Osteoblast (primary cell): ENCODE measurements around the gene THOC1. TPM values are rescaled to one million over a fixed set of nuclear protein-coding genes. Genes with fewer than 3 reads are reported as not detected.

Source experiments
- DNase-seq: peaks from one replicate; pipeline ENCODE4 v3.0.0; 2011; ENCODE audit warnings: low spot score, mixed read lengths; ENCODE audit not compliant: insufficient read length; ENCODE audit errors: missing footprints
- H2AFZ ChIP-seq: 2 replicates; pipeline ENCODE4 v1.6.0; 2011; ENCODE audit warnings: mild to moderate bottlenecking, low read length
- H3K27ac ChIP-seq: 2 replicates; pipeline ENCODE4 v1.5.1; 2011; ENCODE audit warnings: mild to moderate bottlenecking, low read depth, low read length, moderate library complexity
- H3K27me3 ChIP-seq: 2 replicates; pipeline ENCODE4 v1.6.0; 2012; ENCODE audit warnings: mild to moderate bottlenecking, control low read depth, inconsistent platforms, low read length, moderate library complexity; ENCODE audit not compliant: insufficient read depth
- H3K36me3 ChIP-seq: 2 replicates; pipeline ENCODE4 v1.5.1; 2011; ENCODE audit warnings: mild to moderate bottlenecking, low read length, control low read depth, moderate library complexity; ENCODE audit not compliant: insufficient read depth
- H3K4me1 ChIP-seq: 2 replicates; pipeline ENCODE4 v1.5.1; 2011; ENCODE audit warnings: mild to moderate bottlenecking, low read length, control low read depth, moderate library complexity; ENCODE audit not compliant: insufficient read depth
- H3K4me2 ChIP-seq: 2 replicates; pipeline ENCODE4 v1.6.0; 2011; ENCODE audit warnings: mild to moderate bottlenecking, low read length; ENCODE audit not compliant: insufficient read depth
- H3K4me3 ChIP-seq: fragments of 200-600 bp; sonication (generic); 3 replicates; pipeline ENCODE4 v1.5.1; 2012; ENCODE audit warnings: mild to moderate bottlenecking, low read length, inconsistent platforms; ENCODE audit not compliant: insufficient read depth
- H3K79me2 ChIP-seq: 2 replicates; pipeline ENCODE4 v1.6.0; 2012; ENCODE audit warnings: mild to moderate bottlenecking, low read length, control low read depth, inconsistent platforms; ENCODE audit not compliant: insufficient read depth
- H3K9me3 ChIP-seq: 2 replicates; pipeline ENCODE4 v1.5.1; 2011; ENCODE audit warnings: low read depth, low read length, control low read depth
- H4K20me1 ChIP-seq: 2 replicates; pipeline ENCODE4 v1.6.0; 2012; ENCODE audit warnings: mild to moderate bottlenecking, low read length, control low read depth; ENCODE audit not compliant: insufficient read depth
- CTCF ChIP-seq: IDR thresholded peaks from 2 replicates; pipeline ENCODE4 v1.5.1; 2011; ENCODE audit warnings: mild to moderate bottlenecking, low read depth, low read length, moderate library complexity; ENCODE audit errors: extremely low read depth
- total RNA-seq: library from RNA; depleted of rRNA; stranded (reverse); fragments of >200 nt; gene quantifications from 2 replicates; pipeline ENCODE4 v1.2.3, GENCODE V29; 2012

The THOC1 gene
- total RNA-seq, 1 donor: 43.1 TPM

- no peak for TF ChIP-seq CTCF
- Histone ChIP-seq H3K4me3 (no peak overlapping the region), H3K27me3 (no peaks in the 10 kb centered on the region), H3K4me1 (no peaks in the 10 kb centered on the region), H2AFZ (no peak overlapping the region), H4K20me1 (no peaks in the 10 kb centered on the region), H3K36me3 (peaks cover 66% of the 10 kb centered on the region), H3K27ac (no peak overlapping the region), H3K9me3 (no peaks in the 10 kb centered on the region), H3K79me2 (no peaks in the 10 kb centered on the region), H3K4me2 (no peak overlapping the region)
- peak; percentile 31 for DNase-seq
Observed at GRCh38 chr18:217532-218336, 50.1 kb downstream of the THOC1 start.

- peaks cover 82% of the 10 kb centered on the region for H3K36me3 ChIP-seq
- H3K79me2 ChIP-seq: no peaks in the 10 kb centered on the region
- no peak overlapping the region for H3K4me3 ChIP-seq
- no peaks in the 10 kb centered on the region for H4K20me1 ChIP-seq
- no peak overlapping the region for H3K27ac ChIP-seq
- H3K4me1 ChIP-seq: no peaks in the 10 kb centered on the region
- no peaks in the 10 kb centered on the region for H3K27me3 ChIP-seq
- H2AFZ ChIP-seq: no peak overlapping the region
- no peak overlapping the region for H3K4me2 ChIP-seq
- DNase-seq: no peak
- H3K9me3 ChIP-seq: no peaks in the 10 kb centered on the region
- no peak for TF ChIP-seq CTCF
Observed at GRCh38 chr18:215448-216010, 52.3 kb downstream of the THOC1 start.

- H3K27ac ChIP-seq: no peak overlapping the region
- no peaks in the 10 kb centered on the region for H3K79me2 ChIP-seq
- no peaks in the 10 kb centered on the region for H3K4me1 ChIP-seq
- no peak for DNase-seq
- H2AFZ ChIP-seq: no peak overlapping the region
- TF ChIP-seq CTCF: no peak
- H4K20me1 ChIP-seq: no peaks in the 10 kb centered on the region
- H3K4me3 ChIP-seq: no peak overlapping the region
- peaks cover 82% of the 10 kb centered on the region for H3K36me3 ChIP-seq
- H3K27me3 ChIP-seq: no peaks in the 10 kb centered on the region
- H3K9me3 ChIP-seq: no peaks in the 10 kb centered on the region
- no peak overlapping the region for H3K4me2 ChIP-seq
Observed at GRCh38 chr18:213966-214365, 53.9 kb downstream of the THOC1 start.

GRCh38 chr18:213505-213904, 54.3 kb downstream of the THOC1 start:
- H3K79me2 ChIP-seq: no peaks in the 10 kb centered on the region
- H3K4me3 ChIP-seq: no peak overlapping the region
- peaks cover 78% of the 10 kb centered on the region for H3K36me3 ChIP-seq
- H4K20me1 ChIP-seq: no peaks in the 10 kb centered on the region
- no peaks in the 10 kb centered on the region for H3K27me3 ChIP-seq
- TF ChIP-seq CTCF: no peak
- H3K9me3 ChIP-seq: no peaks in the 10 kb centered on the region
- DNase-seq: no peak
- H3K4me2 ChIP-seq: no peak overlapping the region
- H2AFZ ChIP-seq: no peak overlapping the region
- no peak overlapping the region for H3K27ac ChIP-seq
- no peaks in the 10 kb centered on the region for H3K4me1 ChIP-seq
